ENCODE results near the gene SEZ6L.

DNA sequence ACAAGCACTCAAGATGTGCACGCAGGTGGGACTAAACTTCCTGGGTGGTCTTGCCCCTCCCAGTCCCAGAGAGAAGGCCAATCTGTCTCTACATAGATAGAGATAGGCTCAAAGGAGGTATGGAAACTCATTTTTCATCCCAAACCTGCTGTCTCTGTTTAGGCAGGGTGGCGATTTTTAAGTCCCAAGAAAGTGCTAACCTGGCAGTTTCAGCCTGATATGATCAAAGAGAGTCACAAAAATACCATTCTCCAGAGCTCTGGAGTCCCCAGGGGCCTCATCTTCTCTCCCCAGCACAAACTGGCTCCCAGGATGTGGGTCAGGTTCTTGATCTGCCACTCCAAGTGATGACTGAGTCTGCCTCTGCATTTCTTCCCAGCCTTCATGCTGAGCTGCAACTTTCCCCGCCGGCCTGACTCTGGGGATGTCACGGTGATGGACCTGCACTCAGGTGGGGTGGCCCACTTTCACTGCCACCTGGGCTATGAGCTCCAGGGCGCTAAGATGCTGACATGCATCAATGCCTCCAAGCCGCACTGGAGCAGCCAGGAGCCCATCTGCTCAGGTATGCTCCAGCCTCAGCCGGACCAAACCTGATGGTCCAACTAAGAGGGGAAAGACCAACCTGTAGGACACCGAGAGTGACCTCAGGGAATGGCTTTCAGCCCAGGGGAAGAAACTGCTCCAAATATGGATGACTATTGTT is 129.5 kb downstream of the SEZ6L start:
- TF ChIP-seq, protein P1, sequence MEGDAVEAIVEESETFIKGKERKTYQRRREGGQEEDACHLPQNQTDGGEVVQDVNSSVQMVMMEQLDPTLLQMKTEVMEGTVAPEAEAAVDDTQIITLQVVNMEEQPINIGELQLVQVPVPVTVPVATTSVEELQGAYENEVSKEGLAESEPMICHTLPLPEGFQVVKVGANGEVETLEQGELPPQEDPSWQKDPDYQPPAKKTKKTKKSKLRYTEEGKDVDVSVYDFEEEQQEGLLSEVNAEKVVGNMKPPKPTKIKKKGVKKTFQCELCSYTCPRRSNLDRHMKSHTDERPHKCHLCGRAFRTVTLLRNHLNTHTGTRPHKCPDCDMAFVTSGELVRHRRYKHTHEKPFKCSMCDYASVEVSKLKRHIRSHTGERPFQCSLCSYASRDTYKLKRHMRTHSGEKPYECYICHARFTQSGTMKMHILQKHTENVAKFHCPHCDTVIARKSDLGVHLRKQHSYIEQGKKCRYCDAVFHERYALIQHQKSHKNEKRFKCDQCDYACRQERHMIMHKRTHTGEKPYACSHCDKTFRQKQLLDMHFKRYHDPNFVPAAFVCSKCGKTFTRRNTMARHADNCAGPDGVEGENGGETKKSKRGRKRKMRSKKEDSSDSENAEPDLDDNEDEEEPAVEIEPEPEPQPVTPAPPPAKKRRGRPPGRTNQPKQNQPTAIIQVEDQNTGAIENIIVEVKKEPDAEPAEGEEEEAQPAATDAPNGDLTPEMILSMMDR (conservative IDR thresholded peaks at IDR 0.05; ENCODE audit: low read length) = no peak
- no peak for TF ChIP-seq EZH2phosphoT487 (IDR thresholded peaks at IDR 0.05; ENCODE audit: borderline replicate concordance)

Measured in Loucy (cell line).